GM12878 (cell line): ENCODE data around the gene LRRC26.

Experiments
- EP300 ChIP-seq, 2 experiments: fragments of 150-350 bp in 1 of 2; IDR thresholded peaks; 2 replicates each; pipeline ENCODE4 v1.6.1; 2011 to 2012; ENCODE audit warnings: low read depth in 2 of 2, low read length in 2 of 2, borderline replicate concordance in 1 of 2, improper control_type of control experiment in 1 of 2, inconsistent platforms in 1 of 2; ENCODE audit not compliant: control insufficient read depth in 1 of 2
- MAX ChIP-seq: IDR thresholded peaks from 2 replicates; pipeline ENCODE4 v1.6.1; 2012; ENCODE audit warnings: low read depth, low read length, improper control_type of control experiment
- POLR2A ChIP-seq: IDR thresholded peaks from 2 replicates; pipeline ENCODE4 v1.6.1; 2011; ENCODE audit warnings: low read depth, mild to moderate bottlenecking, low read length
- TAF1 ChIP-seq: IDR thresholded peaks from 2 replicates; pipeline ENCODE4 v1.6.1; 2011; ENCODE audit warnings: mild to moderate bottlenecking, low read depth, low read length, borderline replicate concordance
- TCF12 ChIP-seq: IDR thresholded peaks from 2 replicates; pipeline ENCODE4 v1.6.1; 2011; ENCODE audit warnings: low read depth, mild to moderate bottlenecking, low read length
- ZNF24 ChIP-seq: fragments of 450-650 bp; IDR thresholded peaks from 2 replicates; pipeline ENCODE4 v1.6.1; 2017; ENCODE audit warnings: antibody characterized with exemption, mild to moderate bottlenecking
- ZNF274 ChIP-seq: IDR thresholded peaks from one replicate; pipeline ENCODE4 v1.8.0; 2011; ENCODE audit not compliant: insufficient read length, insufficient read depth
- TF ChIP-seq, protein P1 (sequence below), 3 experiments: IDR thresholded peaks in 2 of 3; conservative IDR thresholded peaks in 1 of 3; 2 replicates each; pipeline ENCODE4 v1.5.1; 2011; ENCODE audit warnings: low read depth in 3 of 3, low read length in 3 of 3, mild to moderate bottlenecking in 3 of 3, control low read depth in 2 of 3, moderate library complexity in 2 of 3, inconsistent platforms in 1 of 3, mixed read lengths in 1 of 3; ENCODE audit not compliant: control insufficient read depth in 2 of 3, insufficient read depth in 1 of 3; ENCODE audit errors: extremely low read depth in 1 of 3

DNA sequence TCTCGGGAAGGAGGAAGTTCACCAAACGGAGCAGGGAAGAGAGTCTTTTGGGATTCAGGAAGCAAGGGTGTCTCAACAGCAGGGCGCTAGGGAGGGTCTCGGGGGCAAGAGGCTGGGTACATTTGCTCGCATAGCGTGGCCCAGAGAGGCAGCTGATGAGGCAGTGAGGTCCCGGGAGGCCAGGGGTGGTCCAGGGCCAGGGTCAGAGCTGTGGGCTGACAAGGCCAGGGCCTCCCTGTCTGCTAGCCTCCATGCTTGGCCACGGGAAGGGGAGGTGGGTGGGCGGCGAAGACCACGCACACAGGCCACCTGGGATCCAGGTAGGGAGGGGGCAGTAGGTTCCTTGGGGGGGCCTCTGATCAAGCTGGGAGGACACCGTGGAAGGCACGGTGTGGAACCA is 41.7 kb upstream of the LRRC26 start:
- TF ChIP-seq POLR2A (peak; percentile 56; the same call in 1 of the 2 replicates), MAX (no peak), EP300 (IDR thresholded peaks at IDR 0.05; ENCODE audit: borderline replicate concordance in 1 of 2, control insufficient read depth in 1 of 2, low read depth in 2 of 2, low read length in 2 of 2) (no peak), TAF1 (no peak), TCF12 (no peak), ZNF274 (no peak), ZNF24 (no peak)
- TF ChIP-seq, protein P1, sequence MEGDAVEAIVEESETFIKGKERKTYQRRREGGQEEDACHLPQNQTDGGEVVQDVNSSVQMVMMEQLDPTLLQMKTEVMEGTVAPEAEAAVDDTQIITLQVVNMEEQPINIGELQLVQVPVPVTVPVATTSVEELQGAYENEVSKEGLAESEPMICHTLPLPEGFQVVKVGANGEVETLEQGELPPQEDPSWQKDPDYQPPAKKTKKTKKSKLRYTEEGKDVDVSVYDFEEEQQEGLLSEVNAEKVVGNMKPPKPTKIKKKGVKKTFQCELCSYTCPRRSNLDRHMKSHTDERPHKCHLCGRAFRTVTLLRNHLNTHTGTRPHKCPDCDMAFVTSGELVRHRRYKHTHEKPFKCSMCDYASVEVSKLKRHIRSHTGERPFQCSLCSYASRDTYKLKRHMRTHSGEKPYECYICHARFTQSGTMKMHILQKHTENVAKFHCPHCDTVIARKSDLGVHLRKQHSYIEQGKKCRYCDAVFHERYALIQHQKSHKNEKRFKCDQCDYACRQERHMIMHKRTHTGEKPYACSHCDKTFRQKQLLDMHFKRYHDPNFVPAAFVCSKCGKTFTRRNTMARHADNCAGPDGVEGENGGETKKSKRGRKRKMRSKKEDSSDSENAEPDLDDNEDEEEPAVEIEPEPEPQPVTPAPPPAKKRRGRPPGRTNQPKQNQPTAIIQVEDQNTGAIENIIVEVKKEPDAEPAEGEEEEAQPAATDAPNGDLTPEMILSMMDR (IDR thresholded peaks at IDR 0.05 in 2 of 3, conservative IDR thresholded peaks at IDR 0.05 in 1 of 3; ENCODE audit: control insufficient read depth in 2 of 3, extremely low read depth in 1 of 3, insufficient read depth in 1 of 3, low read depth in 3 of 3, low read length in 3 of 3): no peak
